CD4-positive, alpha-beta T cell treated with Interleukin-1 beta for 1 hour (primary cell): Measurements from ENCODE around the gene PCYT2.

Source experiments
- DNase-seq, 2 donors: peaks; one replicate each; pipeline ENCODE4 v3.0.0-alpha.2; 2020 to 2022

The PCYT2 gene

DNA sequence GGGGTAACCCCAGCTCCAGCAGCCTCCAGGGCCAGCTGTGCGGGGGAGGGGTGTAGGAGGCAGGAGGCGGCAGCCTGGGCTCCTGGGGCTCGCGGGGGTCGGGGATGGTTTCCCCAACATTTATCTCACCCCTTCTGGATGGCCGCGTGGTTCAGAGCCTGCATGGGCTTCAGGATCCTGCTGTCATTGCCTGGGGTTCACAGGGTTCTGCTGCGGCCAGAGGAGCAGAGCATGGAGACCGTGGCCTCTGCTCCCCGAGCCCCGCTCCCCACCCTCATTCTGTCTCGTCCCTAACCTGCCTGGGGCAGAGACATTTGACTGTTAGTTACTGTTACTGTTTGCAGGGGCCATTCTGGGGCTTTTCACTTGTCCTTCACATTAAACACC lies 31.0 kb upstream of the PCYT2 start:
- no peak for DNase-seq

DNA sequence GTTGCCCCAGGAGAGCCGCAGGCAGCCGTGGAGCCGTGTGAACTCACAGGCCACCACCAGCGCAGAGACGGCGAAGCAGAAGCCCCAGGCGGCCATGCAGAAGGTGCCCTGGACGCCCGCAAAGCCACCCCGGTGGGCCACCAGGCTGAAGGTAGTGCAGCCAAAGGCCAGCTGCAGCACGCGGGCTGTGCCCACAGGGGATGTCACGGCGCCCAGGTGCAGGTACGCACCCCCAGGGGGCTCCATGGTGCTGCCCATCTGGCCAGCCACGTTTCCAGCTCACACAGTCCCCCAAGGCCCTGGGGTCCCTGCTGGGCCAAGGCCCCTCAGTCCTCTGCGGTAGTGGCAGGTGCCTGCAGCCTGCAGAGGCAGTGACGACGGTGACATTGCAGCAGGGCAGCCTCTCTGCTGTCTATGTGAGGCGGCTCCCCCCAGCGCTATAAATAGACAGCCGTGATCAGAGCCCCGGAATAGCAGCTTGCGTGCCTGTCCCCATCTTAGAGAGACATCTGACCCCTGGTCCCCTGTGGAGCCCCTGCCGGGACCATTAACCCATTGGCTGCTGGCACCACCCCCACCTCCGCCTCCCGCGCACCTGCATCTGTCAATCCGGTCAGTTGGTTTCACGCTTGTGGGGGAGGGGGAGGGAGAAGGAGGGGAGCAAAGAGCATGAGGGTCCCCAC lies 30.4 kb upstream of the PCYT2 start:
- DNase-seq, result no peak

- no peak for DNase-seq
Observed at GRCh38 chr17:81940538-81941483, 29.6 kb upstream of the PCYT2 start.

- no peak for DNase-seq
Observed at GRCh38 chr17:81939881-81940385, 28.7 kb upstream of the PCYT2 start.

GRCh38 chr17:81939218-81939617 lies 28.0 kb upstream of the PCYT2 start:
- no peak for DNase-seq

DNA sequence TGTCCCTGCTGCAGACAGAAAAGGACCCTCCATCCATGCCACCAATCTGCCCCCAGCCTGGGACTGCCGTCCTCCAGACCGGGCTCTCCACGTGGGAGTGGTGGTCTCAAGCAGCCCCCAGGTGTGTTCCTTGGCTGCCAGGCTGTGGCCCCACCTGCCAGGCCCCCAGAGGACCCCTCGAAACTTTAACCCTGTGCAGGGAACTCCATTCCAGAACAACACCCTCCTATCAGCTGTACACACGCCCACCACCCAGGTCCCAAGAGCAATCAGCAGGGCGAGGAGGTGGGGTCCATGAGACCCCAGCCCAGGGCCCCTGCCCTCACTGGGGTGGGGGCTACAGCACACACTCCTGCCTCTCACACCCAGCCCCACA lies 24.5 kb upstream of the PCYT2 start:
- DNase-seq, result no peak

DNA sequence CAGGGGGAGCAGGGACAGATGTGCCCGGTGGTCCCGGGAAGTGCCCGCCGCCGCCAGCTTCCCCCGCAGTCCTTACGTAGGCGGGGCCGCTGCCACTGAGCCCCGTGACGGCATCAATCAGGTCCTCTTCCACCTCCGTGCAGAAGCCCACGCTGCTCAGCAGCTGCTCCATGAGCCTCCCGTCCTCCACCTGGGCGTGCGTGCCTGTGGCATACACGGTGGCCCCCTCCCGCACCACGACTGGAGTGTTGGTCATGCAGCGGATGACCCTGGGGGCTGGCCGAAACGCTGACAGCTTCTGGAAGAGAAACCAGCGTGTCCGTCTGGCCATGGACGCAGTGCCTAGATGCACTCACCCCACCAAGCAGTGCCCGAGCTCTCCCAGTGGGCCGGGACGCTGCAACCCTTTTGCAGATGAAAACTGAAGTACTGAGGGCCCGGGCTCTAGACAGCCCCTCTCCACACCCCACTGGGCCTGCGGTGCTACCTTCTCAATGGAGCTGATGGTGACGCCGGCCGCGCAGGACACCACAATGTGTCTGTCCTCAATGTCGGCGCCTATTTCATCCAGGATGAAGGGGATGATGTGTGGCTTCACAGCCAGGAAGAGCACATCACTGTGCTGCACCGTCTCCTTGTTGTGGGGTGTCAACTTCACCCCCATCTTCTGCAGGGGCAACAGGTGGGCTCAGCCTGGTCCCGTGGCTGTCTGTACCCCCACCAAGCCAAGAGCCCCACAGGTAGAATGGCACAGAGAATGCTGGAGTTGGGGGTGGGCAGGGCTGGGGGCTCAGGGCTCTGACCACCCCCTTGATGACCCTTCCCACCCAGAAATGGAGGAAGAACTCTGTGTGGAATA lies 23.9 kb upstream of the PCYT2 start:
- DNase-seq, result no peak

DNA sequence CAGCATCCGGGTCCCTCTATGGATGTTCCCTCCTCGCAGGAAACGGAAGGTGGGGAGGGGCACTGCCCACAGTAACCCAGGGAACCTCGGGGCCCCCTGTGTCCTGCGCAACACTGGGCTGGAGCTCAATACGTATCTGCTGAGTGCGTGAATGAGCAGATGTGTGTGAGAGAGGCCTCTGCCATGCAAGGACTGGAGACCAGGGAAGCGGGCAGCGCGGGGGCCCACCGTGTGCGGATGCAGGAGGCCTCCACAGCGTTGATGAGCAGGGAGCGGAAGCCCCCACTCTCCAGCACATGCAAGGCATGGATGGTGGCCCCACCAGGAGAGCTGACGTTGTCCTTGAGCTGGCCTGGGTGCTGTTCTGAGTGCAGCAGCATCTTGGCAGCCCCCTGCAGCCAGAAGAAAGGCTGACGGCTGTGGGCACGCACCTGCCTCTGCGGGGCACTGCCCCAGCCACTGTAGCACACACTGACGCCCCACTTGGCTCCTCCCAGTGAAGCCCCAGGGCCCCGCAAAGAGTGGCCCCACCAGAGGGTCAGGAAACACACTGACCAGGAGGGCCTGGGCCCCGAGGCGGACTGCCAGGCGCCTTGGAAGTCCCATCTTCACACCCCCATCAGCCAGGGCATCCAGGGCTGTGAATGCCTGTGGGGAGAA lies 23.0 kb upstream of the PCYT2 start:
- DNase-seq, result no peak

DNA sequence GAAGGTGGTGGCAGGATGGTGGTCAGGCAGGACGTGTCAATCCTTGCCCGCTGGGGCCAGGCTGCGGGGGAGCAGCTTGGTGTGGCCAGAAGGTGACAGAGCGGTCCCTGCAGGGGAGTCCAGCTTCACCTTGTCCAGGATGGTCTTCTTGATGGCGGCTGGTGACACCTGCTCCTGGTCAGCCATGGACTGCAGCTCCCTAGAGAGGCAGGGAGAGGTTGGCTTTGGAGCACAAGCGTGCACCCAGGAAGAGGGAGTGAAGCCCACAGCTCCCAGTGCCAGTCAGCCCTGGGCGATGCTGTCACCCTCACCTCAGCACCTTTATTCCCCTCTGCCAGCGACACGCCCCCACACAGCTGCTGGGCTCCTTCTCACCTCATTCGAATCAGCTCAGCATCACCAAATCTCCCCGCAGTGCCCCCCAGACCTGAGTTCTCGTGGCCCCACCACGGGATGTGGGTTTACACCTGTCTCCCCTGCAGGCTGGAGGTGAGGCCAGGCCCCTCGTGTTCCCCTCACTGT lies 22.0 kb upstream of the PCYT2 start:
- no peak for DNase-seq

GRCh38 chr17:81932333-81932983 lies 21.3 kb upstream of the PCYT2 start:
- no peak for DNase-seq

DNA sequence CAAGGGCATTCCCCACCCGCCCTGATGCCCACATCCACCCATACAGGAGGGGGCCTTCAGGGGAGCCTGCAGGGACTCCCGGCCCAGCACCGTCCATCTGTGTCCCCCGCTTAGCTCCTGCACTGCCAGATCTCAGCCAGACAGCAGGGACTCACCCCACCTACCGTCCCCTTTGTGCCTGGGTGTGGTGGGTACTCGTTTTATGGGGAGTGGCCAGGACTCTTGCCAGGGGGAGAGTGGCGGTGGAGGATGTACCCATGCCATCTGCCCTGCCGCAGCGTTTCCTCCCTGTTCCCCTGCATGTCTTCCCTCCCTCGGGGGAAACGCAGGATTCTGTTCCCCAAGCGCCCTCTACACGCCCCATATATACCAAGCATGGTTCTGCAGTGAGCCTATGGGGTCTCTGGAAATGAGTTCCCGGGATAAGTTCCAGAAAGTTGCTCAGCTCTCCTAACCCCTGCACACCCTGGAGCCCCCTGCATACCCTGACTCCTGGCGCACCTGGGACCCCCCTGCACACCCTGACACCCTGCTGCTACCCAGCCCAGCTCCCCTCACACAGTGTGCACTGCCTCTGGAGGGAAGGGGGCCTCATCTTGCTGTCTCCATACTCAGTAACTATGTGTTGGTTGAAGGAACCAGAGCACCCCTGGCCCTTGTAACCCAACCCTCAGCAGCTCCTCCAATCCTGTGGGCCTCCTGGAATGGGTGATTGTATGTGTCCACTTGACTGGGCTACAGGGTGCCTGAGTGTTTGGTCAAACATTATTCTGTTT lies 20.5 kb upstream of the PCYT2 start:
- DNase-seq, result no peak

DNA sequence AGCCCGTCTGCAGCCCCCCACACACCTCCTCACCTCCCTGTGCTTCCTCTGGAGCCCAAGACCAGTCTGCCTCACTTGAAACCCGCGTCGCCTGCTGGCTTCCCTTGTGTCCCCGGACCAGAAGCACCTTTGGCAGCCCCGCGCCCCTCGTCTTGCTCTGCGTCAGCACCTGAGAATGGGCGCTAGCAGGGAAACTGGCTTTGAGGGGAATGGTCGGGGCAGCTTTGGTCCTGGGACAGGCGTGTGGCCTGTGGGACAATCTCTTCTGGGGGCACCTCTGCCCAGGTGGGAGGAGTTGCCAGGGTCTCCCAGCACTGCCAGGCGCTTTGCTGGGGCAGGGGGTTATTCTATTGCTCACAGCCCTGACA lies 20.0 kb upstream of the PCYT2 start:
- no peak for DNase-seq

- DNase-seq, result no peak
Observed at GRCh38 chr17:81930142-81931125, 19.2 kb upstream of the PCYT2 start.

GRCh38 chr17:81929253-81930141 lies 18.3 kb upstream of the PCYT2 start:
- DNase-seq, result no peak

GRCh38 chr17:81928544-81929252 lies 17.5 kb upstream of the PCYT2 start:
- no peak for DNase-seq

- peak; percentile 91 to 92 for DNase-seq
Observed at GRCh38 chr17:81927653-81928543, 16.7 kb upstream of the PCYT2 start, which contains the start of gene MAFG. MAFG (minus strand) TSS chr17:81927735; CDS start chr17:81923185, 4,550 bp downstream.
